GM21576 (cell line): ENCODE measurements around the gene PPP4R4.
"Not testable (repeated sequence)": the region's sequence is repeated elsewhere in the genome, so short reads cannot be mapped to it uniquely, and the experiment has no call there.

Experiments used
- ATAC-seq: cut with Tn5 transposase; IDR thresholded peaks from one replicate; pipeline ENCODE4 v1.9.1; 2021; ENCODE audit warnings: mild to moderate bottlenecking, moderate library complexity; ENCODE audit not compliant: unreplicated experiment

Gene PPP4R4

DNA sequence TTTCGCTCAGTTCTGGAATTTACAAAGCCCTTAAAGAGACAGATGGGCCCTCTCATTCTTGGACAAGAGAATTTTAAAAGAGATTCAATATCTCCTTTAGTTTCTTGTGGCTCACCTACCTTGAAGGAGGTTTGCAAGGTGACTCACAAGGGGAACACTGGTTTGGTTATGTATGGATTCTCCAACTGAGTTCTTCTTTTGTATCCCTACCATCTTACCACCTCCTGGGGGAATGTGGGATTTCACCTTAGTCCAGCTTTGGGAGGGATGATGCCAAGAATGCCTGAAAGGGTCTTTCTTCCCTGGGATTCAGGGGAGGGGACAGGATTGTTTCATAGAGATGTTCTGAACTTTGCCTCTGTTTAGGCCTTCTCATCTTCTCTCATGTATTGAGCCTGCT, 3.7 kb downstream of the PPP4R4 start:
- ATAC-seq: no peak

DNA sequence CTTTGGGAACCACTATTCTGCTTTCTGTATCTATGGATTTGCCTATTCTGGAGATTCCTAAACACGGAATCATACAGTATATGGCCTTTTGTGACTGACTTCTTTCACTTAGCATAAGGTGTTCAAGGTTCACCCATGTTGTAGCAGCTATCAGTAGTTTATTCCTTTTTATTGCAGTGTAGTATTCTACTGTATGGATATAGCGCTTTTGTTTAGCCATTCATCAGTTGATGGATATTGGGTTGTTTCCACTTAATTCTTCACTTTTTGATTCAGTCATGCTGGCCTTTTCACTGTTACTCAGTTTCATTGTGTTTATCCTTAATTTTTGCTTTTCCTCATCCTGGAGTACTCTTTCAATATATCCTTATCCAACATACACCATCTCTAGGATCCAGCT, 5.1 kb downstream of the PPP4R4 start:
- ATAC-seq: no peak

- ATAC-seq: peak; percentile 56
These were observed 6.6 kb downstream of the PPP4R4 start for GRCh38 chr14:94180655-94181271.

- ATAC-seq: no peak
These were observed 7.7 kb downstream of the PPP4R4 start for GRCh38 chr14:94181835-94182234.

GRCh38 chr14:94192536-94192935, 18.4 kb downstream of the PPP4R4 start:
- no peak for ATAC-seq

- ATAC-seq: no peak
These were observed 19.7 kb downstream of the PPP4R4 start for GRCh38 chr14:94193776-94194175.

GRCh38 chr14:94196057-94196456, 21.9 kb downstream of the PPP4R4 start:
- ATAC-seq: no peak

DNA sequence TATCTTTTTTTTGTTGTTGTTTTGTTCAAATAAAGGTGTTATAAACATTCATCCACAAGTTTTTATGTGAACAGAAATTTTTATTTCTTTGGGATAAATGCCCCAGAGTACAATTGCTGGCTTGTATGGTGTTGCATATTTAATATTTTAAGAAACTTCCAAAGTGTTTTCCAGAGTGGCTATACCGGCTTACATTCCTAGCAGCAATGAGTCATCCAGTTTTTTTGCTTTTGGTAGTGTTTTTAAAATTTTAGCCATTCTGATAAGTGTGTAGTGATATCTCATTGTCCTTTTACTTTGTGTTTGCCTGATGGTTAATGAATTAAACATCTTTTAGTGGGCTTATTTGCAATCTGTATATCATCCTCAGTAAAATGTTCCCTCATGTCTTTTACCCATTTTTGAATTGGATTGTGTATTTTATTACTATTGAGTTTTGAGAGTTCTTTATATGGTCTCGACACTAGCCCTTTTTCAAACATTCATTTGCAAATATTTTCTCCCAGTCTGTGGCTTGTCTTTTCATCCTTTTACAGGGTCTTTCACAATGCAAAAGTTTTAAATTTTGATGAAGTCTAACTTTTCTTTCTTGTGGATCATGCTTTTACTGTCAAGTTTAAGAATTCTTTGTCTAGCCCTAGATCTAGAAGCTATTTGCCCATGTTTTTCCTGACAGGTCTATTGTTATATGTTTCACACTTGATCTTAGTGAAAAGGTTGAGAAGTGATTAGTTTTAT, 29.5 kb downstream of the PPP4R4 start:
- ATAC-seq: no peak

DNA sequence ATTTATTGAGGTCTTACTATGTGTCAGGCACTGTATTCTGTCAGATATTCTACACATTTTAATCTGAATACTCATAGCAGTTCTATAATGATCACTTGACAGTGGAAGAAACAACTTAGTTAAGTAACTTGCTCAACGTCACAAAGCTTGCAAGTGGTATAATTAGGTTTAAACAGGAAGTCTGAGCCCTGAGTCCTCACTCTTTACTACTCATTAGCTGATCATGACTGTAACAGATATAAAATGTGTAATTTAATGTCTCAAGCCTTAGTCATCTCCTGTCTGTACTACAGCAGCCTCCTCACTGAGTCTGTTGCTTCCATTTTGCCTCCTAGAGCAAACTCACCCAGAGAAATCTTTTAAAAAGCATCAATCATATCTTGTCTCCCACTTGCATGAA, 38.9 kb downstream of the PPP4R4 start:
- no peak for ATAC-seq

DNA sequence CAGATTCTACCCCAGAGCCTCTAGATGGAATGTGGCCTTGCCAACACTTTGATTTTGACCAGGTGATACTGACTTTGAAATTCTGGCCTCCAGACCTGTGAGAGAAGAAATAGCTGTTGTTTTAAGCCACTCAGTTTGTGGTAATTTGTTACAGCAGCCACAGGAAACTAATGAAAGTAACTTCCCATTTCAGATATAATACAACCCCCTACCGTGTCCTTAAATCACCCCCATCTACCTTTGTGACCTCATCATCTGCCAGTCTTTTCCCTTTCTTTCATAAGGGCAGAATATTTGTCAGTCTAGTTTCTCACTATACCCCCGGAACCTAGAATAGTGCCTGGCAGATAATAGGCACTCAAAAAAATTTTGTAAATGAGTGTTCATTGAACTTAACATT, 39.6 kb downstream of the PPP4R4 start:
- ATAC-seq: no peak

- ATAC-seq: no peak
These were observed 43.0 kb downstream of the PPP4R4 start for GRCh38 chr14:94217116-94217515.

GRCh38 chr14:94218198-94218886, 44.2 kb downstream of the PPP4R4 start:
- not testable (repeated sequence) for ATAC-seq

GRCh38 chr14:94224040-94224439, 49.9 kb downstream of the PPP4R4 start:
- ATAC-seq: no peak

DNA sequence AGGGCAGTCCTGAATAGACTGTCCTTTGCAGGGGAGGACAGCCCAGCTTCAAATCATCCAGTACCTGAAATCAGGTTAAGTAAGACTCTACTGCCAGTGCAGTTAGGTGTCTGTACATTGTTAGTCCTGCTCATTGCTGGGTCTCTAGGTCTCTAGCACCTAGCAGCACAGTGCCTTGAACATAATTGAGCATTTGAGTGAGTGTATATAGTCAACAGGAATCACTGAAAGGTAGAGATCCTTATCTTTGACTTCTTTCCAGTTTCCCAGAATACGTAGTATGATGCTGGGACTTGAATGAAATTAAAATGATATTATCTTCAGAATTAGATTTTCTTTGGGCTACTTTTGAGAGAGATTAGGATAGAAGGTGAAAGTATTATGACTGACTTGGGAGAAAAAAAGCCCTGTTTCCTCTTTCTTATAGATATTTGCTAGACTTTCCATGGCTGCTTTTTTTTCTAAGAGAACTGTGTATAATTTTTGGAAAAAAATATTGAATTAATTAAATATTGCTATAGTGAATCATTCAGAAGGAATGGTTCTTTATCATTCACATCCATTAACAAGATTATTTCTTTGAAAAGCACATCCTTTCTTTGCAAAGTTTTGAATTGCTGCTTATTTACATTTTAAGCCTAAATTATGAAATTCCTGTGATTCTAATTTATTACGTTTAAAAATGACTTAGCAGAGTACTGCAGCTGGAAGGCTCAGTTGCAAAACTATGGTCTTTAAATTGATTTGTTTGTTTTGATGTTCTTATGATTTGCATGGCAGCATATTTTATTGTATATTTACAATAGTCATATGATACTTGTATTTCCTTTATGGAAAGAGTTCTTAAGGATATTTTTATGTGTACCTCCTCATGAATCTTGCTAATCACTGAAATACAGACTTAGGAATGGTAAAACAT, 51.6 kb downstream of the PPP4R4 start:
- ATAC-seq: no peak

DNA sequence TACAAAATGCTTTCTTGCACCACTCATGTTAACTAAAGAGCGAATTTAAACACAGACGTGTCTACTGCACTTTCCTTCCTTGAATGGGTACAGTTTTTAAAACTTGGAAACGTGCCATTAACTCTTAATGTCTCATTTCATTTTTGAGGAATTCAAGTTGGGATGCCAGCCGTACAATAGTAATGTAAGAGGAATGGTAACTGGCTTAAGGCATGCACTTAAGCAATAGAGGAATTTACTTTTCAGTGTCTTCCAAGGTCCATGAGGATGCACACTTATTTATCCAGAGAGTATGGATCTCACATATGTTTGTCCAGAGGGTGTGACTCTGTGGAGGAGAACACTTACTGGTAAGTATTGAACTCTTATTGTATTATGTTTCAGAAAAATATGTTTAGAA, 52.9 kb downstream of the PPP4R4 start:
- ATAC-seq: no peak

DNA sequence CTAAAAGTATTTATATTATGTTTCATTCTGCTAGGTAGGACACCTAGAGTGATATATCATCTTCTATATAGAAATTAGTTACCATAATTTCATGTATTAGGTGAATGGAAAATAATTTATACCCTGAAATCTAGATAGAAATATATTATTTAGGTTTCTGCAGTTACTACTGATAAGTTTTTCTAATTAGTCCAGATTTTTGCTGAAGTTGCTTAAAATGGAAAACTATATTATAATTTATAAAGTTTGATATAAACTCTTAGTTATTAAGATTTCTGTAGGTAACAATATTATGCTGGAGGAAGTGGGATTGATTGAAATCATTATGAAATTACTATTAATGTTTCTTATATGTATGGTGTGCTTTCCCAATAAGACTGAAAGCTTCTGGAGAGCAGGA, 62.9 kb downstream of the PPP4R4 start:
- no peak for ATAC-seq

- ATAC-seq: no peak
These were observed 63.9 kb downstream of the PPP4R4 start for GRCh38 chr14:94237983-94238382.

GRCh38 chr14:94239406-94239805, 65.3 kb downstream of the PPP4R4 start:
- ATAC-seq: no peak

DNA sequence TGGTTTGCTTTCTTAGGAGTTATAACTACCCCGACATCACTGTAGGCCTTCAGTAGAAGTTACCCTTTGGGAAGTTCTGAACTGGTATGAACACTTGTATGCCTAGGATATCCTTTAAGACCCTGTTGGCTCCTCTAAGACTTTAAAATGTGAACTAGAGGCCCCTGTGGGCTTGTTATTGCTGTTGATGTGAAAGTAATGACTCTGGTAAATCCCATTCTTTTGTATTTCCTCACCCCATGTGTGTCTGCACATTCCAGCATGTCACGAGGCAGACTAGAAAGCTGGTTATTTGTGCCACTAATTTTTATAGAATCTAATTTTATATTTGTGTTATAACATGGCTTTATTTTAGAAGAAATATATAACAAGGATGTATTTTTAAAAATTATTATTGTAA, 70.1 kb downstream of the PPP4R4 start:
- ATAC-seq: no peak

DNA sequence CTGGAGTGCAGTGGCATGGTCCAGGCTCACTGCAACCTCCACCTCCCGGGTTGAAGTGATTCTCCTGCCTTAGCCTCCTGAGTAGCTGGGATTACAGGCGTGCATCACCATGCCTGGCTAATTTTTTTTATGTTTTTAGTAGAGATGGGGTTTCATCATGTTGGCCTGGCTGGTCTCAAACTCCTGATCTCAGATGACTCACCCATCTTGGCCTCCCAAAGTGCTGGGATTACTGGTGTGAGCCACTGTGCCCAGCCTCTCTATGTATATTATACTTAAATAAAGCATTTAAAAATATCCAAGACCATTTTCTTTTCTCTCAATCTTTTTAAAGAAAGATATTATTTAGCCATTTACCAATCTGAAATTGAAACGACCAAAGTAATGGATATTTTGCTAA, 90.1 kb downstream of the PPP4R4 start:
- not testable (repeated sequence) for ATAC-seq

DNA sequence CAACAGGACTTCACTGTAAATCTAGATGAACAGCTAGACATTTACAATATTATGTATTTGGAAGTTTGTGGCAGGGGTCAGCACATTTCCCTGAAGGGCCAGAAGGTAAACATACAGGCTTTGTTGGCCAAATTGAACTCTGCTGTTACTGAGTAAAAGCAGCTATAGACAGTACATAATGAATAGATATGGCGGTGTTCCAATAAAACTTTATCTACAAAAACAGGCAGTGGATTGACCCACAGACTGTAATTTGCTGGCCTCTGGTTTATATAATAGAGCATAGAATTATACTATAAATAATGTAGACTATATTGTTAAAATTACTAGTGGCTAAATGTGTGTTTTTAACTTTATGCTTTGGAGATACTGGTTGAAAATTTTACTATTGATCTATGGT, 93.2 kb downstream of the PPP4R4 start:
- ATAC-seq: no peak
